Activated CD8-positive, alpha-beta memory T cell treated with anti-CD3 and anti-CD28 coated beads for 4 hours (primary cell): Measurements from ENCODE around the gene SCGB3A1.
A peak's percentile ranks its signal among the peaks of the same experiment; 100 is the strongest.

Source experiments
- DNase-seq, 2 donors: peaks; one replicate each; pipeline ENCODE4 v3.0.0-alpha.2; 2020; ENCODE audit warnings: low read depth in 2 of 2

Gene SCGB3A1

DNA sequence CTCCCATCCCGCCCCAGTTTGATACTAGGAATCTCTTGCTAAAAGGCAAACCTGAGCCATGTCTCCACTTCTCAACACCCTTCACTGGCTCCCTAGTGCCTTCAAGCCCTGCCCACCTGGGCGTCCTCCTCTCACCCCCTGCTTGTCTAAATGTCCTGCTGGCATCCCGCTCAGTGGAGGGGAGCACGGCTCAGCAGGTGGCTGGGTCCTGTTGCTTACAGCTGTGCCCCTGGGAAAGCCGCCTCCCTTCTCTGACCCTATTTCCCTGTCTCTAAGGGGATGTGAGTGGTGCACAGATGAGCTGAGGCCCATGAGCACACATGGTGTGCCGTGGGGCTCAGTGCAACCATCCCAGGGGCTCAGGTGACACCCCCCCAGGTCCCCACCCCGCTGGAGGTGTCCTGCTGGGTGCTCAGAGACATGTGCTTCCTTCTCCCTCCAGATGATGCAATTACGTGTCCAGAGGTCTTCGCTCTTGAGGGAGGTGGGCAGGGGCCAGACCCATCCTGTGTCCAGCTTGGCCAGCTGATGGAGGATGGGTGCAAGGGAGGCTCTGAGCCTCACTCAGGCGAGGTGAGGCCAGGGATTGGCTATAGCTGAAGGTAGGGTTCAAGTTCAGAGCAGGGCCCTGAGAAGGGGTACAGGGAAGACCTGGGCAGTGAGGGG lies 34.0 kb upstream of the SCGB3A1 start:
- no peak for DNase-seq

DNA sequence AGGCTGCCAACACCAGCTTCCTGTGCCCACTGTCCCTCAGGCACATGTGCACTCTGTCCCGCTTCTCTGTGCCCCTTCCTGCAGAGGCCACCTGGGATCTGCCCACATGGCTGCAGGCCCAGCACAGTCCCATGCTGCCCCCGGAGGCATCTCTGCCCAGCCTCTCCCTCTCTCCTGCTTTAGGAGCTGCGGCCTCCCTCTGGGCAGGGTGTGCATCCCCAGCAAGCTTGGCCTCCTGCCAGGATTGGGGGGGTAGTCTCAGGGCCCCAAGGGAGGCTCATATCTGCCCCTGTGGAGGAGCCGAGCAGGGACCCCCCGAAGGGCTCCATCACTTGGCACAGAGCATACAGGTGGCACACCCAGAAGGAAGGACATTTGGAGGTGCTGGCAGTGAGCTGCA lies 33.3 kb upstream of the SCGB3A1 start:
- DNase-seq: no peak

DNA sequence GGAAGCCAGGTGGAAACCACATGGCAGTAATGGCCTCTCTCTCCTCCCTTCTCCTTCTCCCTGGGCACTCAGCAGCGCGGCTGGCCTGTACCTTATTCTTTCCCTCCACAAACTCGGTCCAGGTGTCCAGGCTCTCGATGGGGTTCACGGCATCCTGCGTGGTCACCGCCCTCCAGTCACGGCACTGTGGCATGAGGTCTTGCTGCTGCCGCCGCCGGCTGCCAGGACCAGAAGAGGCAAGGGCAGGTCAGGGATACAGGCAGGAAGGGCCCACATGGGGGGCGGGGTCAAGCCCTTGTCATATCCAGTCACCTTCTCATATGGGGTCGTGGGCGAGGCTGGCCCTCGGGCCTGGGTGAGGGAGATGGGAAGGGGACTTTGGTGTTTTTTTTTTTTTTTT lies 32.5 kb upstream of the SCGB3A1 start:
- DNase-seq: no peak

DNA sequence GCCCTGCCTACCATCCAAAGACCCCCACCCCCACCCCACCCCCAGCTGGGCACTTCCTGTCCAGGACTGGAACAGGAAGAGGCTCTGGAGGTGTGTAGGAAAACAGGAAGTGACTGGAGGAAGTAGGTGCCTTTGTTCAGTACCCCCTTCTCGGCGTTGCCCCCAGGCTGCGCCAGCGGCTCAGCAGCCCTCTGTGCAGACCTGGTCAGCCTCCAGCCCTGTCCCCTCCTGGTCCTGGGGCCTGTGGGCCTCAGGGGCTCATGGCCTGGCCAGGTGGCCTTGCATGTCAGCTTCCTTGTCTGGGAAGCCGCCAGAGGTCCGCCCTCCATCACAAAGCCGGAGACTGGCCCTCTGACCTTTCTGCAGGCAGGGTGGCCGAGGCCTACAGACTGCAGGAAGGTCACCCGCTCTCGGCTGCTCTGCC lies 32.1 kb upstream of the SCGB3A1 start:
- DNase-seq: no peak

DNA sequence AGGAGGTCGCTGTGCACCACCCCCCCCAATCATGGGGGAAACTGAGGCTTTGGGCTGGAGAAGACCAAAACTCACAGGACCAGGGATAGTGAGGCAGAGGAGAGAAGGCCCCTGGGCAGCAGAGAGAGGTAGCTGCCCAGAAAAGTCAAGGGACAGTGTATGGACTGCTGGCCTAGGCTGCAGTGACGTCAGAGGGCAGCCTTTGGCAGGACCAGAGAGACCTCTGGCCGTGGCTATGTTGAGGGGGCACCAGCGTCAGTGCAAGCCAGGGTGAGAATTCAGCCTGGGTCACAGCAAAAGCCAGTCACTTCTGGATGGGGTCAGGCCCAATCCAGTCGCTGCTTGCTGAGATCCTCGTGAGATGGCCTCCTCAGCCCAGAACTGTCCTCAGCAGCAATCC lies 31.6 kb upstream of the SCGB3A1 start:
- no peak for DNase-seq

DNA sequence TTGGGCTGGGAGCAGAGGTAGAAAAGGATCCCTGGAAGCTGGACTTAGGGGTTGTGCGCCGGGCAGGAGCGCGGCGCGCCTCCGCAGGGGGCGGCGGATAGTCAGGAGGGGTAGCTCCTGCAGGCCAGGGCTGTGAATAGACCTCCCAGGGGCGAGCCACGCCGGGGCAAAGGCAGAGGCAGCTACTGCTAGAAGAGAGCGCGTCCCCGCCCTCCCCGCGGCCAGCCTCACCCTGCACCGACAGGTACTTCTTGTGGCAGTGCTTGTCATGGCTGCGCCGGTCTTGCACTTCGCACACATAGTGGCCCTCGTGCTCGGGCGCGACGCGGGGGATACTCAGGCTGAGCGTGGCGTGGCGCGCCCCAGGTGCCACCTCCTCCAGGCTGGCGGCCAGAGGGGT lies 30.0 kb upstream of the SCGB3A1 start:
- no peak for DNase-seq

DNA sequence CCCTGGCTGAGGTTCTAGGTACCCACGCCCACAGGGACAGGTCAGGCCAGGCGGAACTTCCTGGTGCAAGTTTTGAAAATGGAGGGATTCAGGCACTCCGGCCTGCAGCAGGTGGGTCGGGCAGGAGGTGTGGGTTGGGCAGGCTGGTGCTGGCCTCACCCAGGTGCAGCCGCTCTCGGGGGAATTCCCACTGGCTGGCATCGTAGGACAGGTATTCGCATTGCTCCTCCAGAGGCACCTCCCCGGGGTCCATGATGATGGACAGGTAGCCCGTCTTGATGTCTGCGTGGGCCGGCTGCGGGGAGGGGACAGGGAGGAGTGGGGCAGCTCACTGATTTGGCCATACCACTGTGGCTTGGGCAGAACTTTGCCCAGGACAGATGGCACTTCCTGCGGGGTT lies 28.7 kb upstream of the SCGB3A1 start:
- DNase-seq: no peak

DNA sequence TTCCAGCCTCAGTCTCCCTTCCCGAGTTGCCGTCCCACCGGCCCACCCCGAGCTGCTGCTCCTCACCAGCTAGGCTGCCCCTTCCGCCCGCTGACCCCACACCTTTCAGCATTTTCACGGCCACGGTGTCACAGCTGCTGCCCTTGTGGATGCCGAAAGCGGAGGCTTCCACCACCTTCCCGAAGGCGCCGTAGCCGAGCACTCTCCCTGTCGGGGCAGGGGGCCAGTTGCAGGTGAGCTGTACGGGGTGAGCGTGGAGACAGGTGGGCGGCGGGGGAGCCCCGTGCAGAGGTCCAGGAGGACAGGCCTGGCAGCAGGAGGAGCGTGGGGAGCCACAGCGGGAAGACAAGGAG lies 28.2 kb upstream of the SCGB3A1 start:
- no peak for DNase-seq

DNA sequence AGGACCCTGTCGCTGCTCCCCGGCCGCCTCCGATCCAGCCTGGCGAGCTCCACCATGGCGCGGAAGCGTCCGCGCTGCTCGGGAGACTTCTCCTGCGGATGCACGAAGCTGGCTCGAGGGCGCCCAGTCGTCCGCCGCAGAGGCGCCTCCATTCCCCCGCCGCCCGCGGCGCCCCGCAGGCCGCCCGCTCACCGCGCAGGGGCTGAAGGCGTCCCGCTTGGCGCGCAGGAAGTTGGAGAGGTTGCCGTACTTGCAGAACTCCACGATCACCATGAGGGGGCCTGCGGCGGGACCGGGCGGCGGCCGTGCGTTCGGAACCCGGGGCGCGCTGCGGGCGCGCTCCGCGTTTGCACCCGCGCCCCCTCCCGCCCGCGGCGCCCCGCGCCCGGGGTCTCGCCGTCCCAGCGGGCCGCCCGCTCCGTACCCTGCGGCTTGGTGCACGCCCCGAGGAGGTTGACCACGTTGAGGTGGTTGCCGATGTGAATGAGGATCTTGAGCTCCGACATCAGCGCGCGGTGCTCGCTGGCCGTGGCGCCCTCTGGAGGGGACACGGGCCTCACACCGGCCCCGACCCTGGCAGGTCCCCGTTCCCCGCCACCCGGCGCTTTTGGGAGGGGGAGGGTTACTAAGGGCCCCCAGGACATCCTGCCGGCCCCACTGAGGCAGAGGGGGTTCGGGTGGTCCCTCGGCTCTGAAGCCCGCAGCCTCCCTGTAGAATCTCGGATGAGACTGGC lies 27.7 kb upstream of the SCGB3A1 start:
- no peak for DNase-seq

DNA sequence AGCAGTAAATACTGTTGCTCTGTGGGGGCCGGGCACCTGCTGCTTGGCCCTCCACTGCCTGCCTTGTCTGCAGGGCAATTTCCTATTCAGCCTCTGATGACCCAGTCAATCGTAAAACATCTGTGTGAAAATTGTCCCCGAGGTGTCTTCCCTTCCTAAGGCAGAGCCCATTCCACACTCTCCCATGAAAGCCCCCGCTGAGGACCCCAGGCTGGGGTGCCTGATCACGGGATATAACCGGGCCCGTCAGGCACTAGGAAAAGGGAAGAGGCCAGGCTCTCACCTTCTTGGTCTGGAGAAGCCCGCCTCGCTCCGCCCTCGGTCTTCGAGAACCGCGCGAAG lies 27.2 kb upstream of the SCGB3A1 start:
- DNase-seq: no peak

DNA sequence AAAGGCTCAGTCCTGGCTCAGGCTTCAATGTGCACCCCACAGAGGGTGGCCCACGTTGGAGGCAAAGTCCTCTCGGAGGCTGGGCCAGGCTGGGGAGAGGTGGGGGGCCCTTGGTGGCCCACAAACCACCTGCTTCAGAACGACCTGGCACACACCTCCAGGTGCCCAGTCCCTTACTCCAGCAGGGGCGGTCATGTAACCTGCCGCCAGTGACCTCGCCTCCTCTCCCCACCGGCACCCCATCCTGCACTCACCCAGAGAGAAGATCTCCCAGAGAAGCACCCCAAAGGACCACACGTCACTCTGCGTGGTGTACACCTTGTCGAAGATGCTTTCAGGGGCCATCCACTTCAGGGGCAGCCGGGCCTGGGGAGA lies 22.5 kb upstream of the SCGB3A1 start:
- DNase-seq: no peak

DNA sequence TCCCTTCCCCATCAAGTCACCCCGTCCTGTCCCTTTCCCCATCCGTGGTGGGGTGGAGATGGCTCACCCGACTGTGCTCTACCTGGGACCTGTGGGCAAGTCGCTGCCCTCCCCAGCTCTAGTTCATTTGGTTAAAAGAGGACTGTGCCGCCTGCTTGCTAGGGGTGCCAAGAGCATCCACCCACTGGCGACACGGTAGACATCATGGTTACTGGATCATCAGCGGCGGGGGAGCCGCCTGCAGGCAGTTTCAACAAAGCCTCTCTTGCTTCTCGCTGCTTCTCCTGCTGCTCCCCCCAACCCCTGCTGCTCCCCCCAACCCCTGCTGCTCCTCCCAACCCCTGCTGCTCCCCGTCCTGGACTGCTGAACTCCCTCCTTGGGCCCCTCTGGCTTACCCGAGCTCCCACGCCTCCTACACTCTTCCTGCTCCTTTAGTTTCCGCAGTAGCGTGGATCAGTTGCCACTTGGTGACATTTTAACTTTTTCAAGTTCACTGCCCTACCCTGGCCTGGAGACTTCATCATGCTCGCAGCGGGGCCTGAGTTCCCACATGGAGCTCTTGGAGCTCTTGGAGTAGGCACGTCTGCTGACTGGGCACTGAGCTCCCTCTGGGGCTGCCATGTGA lies 22.0 kb upstream of the SCGB3A1 start:
- DNase-seq: no peak

DNA sequence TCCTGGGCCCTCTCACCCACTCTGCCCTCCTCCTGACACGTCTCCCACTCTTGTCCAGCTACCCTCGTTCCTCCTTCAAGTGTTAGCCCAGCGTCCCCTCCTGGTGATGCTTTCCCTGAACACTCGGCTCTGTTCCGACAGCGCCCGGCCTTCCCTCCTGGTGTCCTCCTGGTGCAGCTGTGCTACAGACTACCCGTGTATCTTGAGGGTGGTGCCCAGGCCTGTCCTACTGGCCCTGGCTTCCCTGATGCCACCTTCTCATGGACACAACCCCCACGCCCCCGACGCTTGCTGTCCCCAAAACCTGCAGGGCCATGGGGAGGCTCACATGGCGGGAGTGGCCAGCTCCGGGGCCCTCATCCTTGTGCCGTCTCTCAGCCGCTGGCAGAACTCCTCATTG lies 21.4 kb upstream of the SCGB3A1 start:
- DNase-seq: no peak

DNA sequence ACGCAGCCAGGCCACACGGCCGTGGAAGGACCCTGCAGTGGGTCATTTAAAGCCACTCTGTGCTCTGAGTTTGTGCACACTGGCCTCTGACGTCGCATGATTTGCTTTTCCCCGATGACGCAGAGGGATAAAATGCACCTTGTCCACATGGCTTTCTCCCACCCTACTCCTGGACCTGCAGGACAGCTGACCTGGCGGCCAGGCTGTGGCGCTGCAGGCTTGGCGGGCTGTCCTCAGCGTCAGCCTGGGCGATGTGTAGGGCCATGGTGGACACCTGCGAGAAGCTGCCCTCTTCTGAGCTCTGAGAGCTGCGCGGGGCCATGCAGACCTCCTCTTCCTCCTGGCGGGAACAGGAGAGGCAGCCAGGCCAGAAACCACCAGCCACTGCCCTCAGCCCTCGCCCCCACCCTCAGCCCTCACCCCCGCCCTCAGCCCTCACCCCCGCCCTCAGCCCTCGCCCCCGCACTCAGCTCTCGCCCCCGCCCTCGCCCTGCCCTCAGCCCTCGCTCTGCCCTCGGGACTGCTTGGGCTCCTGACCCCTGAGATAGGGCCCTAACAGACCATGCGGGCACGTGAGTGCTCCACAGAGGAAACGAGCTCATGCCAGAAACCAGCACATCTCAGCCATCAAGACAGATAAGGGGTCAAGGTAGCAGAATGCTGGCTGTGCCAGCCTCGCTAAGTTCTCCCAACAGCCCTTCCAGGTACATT lies 20.0 kb upstream of the SCGB3A1 start:
- no peak for DNase-seq

DNA sequence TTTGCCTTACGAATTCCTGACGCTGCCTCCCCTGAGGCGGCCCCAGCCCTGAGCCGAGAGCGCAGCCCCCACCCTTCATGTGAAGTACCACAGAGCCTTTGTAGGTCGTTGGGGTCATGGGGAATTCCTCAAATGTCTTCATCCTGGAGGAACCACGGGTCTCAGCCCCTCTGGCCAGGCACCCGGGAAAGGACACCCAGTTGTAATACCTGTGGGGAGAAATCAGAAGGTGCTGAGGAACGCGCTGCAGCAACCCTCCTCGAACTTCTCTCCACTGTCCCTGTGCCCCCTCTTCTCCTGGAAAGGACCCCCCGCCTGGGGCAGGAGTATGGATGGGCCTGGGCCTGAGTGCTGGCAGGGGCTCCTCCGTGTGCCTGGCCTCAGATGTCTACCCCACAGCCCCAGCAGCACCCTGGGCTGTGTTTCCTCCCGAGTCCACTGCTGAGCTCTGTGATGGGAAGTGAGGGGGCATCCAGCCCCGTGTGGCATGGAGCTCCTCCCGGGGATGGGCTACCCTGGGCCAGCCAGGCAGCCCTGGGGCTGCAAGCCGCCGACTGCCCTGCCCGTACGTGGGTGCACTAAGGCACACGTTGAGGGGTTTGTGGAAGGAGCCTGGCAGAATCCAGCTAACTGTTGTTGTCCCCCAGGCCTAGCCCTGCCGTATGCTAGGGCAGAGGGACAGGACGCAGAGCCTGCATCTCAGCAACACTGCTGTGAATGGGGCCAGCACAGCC lies 18.7 kb upstream of the SCGB3A1 start:
- DNase-seq: no peak

DNA sequence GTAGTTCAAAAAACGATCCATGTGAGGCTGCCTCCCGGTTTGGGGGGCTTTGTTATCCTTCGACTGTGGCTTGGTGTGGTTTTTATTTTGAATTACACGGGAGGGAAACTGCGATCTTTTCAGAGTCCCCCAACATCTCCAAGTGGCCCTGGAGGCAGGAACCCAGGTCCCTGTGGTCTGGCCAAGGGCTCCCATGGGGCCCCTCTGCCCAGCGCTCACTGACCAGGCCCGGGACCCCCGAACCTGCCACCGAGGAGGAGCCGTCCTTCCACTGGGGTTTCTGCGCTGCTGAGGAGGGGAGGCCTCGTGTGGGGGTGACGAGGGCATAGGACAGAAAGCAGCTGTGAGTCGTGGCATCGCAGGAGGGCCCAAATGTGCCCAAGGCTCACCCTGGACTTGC lies 18.1 kb upstream of the SCGB3A1 start:
- no peak for DNase-seq

DNA sequence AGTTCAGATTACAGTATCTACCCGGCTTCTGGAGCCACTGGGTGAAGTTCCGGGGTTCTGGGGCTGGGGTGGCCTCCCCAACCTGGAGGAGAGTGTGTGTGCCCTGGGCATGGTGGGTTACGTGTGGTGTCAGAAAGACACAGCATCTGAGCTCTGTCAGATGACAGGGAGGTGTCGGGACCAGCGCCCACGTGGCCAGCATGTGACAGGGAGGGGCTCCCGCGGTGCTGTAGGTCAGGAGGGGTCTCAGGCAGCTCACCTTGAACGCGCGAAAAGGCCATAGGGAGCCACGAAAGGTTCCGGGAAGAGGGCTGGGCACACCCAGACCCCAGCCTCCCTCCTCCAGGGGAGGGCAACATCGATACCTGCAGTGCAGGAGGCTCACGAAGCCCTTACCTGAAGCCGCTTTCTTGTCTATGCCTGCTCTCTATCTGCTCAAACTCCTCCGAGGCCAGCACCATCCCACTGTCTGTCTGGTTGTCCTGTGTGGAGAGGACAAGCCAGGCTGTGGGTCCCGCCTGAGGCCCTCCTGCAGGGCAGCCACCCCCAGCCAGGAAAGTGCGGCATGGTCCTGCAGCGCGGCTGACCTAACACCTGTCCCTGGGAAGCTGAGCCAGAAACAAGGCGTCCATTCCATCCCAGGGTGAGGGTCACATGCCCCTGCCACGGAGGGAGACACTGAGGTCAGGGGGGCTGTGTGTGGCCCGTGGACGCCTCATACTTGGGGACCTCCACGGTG lies 17.4 kb upstream of the SCGB3A1 start:
- no peak for DNase-seq

DNA sequence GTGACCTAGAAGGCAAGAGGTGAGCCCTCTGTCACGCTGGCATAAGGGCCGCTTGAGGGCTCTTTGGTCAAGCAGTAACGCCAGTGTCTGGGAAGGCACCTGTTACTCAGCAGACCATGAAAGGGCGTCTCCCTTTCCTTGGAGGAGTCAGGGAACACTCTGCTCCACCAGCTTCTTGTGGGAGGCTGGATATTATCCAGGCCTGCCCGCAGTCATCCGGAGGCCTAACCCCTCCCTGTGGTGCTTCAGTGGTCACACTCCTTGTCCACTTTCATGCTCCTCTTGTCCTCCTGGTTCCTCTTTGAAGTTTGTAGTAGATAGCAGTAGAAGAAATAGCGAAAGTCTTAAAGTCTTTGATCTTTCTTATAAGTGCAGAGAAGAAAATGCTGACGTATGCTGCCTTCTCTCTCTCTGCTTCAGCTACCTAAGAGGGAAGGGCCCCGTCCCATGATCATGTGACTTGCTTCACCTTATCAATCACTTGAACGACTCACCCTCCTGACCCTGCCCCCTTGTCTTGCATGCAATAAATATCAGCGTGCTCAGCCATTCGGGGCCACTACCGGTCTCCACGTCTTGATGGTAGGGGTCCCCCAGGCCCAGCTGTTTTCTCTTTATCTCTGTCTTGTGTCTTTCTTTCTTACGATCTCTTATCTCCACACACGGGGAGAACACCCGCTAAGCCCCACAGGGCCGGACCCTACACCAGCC lies 16.7 kb upstream of the SCGB3A1 start:
- DNase-seq: no peak

DNA sequence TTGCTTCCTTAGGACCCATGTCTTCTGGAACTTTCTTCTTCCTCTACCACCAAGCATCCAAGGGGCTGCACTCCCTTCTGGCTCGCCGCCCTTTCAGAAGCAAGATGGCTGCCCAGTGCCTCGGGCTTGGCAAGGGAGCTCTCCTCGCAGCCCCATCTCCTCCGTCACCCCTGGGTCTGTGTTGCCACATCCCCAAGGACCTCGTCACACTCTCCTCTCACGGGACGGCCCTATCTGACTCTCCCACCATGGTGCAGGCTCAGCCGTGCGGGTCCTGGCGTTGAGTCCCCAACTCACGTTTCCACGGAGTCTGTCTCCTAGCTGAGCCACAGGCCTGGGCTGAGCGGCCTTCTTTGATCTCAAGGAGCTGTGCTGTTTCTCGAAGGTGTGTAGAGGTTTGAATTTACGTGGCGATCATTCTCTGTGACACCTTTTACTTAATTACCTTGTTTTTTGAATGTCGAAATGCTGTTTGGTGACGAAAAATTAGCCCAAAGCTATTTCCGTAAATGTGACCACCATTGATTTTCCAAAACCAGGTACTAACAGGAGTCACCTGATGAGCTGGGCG lies 15.0 kb upstream of the SCGB3A1 start:
- no peak for DNase-seq

DNA sequence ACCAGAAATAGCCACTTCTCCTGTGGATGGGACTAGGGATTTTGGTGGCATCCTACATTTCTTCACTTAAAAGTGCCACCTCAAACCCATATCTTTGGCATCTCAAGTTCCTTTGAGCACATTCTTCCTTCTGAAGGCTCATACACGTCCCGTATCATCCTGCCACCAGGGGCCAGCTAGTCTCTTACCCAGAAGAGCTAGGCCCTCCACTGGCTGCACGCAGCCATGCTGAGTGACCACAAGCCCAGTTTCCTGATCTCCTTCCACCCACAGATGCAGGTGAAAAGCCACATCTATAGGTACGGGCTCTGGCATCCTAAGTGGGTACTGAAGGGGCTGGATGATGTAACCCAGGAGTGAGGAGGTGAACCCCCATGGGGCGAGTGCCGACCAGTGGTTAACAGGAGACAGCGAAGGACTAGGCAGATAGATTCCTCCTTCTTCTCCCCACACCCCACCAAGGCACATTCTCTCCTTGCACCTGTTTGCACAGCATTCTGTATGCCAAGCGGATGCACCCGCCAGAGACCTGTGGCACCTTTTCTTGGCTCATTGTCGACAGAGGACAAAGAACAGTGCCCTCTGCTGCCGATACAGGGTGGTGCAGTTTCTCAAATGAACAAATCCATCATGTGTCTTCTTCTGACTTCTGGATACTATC lies 14.4 kb upstream of the SCGB3A1 start:
- DNase-seq: peak; percentile 13 to 24
